Neuronal stem cell (in vitro differentiated cells): ENCODE data around the gene SLC22A13.
A peak's percentile ranks its signal among the peaks of the same experiment; 100 is the strongest.

Experiments used
- DNase-seq: peaks from one replicate; pipeline ENCODE4 v3.0.0-alpha.2; 2013; ENCODE audit warnings: low spot score
- H2AFZ ChIP-seq: one replicate; pipeline ENCODE4 v1.6.1; 2013; ENCODE audit warnings: mild to moderate bottlenecking, low read length, inconsistent platforms
- H2AK5ac ChIP-seq: 2 replicates; pipeline ENCODE4 v1.6.1; 2013; ENCODE audit warnings: low read depth, mild to moderate bottlenecking, inconsistent platforms, low read length, moderate library complexity, mixed read lengths
- H2BK120ac ChIP-seq: 2 replicates; pipeline ENCODE4 v1.6.1; 2013; ENCODE audit warnings: low read depth, mild to moderate bottlenecking, inconsistent platforms, low read length, moderate library complexity, mixed read lengths
- H2BK12ac ChIP-seq: one replicate; pipeline ENCODE4 v1.6.1; 2013; ENCODE audit warnings: low read length, inconsistent platforms
- H2BK15ac ChIP-seq: 2 replicates; pipeline ENCODE4 v1.6.1; 2013; ENCODE audit warnings: mild to moderate bottlenecking, low read length, inconsistent platforms, mixed read lengths
- H2BK5ac ChIP-seq: one replicate; pipeline ENCODE4 v1.6.1; 2013; ENCODE audit warnings: inconsistent platforms, mild to moderate bottlenecking, low read length, moderate library complexity
- H3K14ac ChIP-seq: one replicate; pipeline ENCODE4 v1.6.1; 2013; ENCODE audit warnings: low read length, inconsistent platforms
- H3K18ac ChIP-seq: 2 replicates; pipeline ENCODE4 v1.6.1; 2013; ENCODE audit warnings: low read length, inconsistent platforms
- H3K23ac ChIP-seq: 2 replicates; pipeline ENCODE4 v1.6.1; 2013; ENCODE audit warnings: low read depth, mild to moderate bottlenecking, mixed read lengths, low read length, inconsistent platforms; ENCODE audit not compliant: poor library complexity
- H3K27ac ChIP-seq: replicated peaks from 3 replicates; pipeline ENCODE4 v1.5.1; 2013; ENCODE audit warnings: low read length, inconsistent platforms
- H3K27me3 ChIP-seq, 3 experiments: 2 replicates each; pipeline ENCODE4 v1.6.1; 2013; ENCODE audit warnings: low read length in 3 of 3, mild to moderate bottlenecking in 2 of 3, inconsistent platforms in 1 of 3, low read depth in 1 of 3, mixed read lengths in 1 of 3, moderate library complexity in 1 of 3; ENCODE audit not compliant: control insufficient read depth in 3 of 3, insufficient read depth in 3 of 3
- H3K36me3 ChIP-seq, 2 donors: replicated peaks in 1 of 2; 2 replicates each; pipeline ENCODE4 v1.6.1; 2013; ENCODE audit warnings: low read length in 2 of 2; ENCODE audit not compliant: control insufficient read depth in 2 of 2, insufficient read depth in 2 of 2
- H3K4ac ChIP-seq: 2 replicates; pipeline ENCODE4 v1.6.1; 2013; ENCODE audit warnings: inconsistent platforms, mild to moderate bottlenecking, low read length, moderate library complexity
- H3K4me1 ChIP-seq, 2 donors: 1 replicate in 1 of 2; 2 replicates in 1 of 2; pipeline ENCODE4 v1.6.1; 2013; ENCODE audit warnings: low read length in 2 of 2, low read depth in 1 of 2; ENCODE audit not compliant: control insufficient read depth in 2 of 2, insufficient read depth in 1 of 2
- H3K4me2 ChIP-seq: one replicate; pipeline ENCODE4 v1.6.1; 2013; ENCODE audit warnings: mild to moderate bottlenecking, low read length, inconsistent platforms; ENCODE audit not compliant: insufficient read depth, poor library complexity, severe bottlenecking
- H3K4me3 ChIP-seq, 2 donors: 2 replicates each; pipeline ENCODE4 v1.5.1; 2013; ENCODE audit warnings: low read length in 2 of 2, mild to moderate bottlenecking in 2 of 2, inconsistent platforms in 1 of 2, moderate library complexity in 1 of 2
- H3K79me1 ChIP-seq: one replicate; pipeline ENCODE4 v1.6.1; 2013; ENCODE audit warnings: low read depth, mild to moderate bottlenecking, inconsistent platforms, low read length, moderate library complexity
- H3K9ac ChIP-seq: one replicate; pipeline ENCODE4 v1.6.1; 2013; ENCODE audit warnings: mild to moderate bottlenecking, low read depth, low read length, inconsistent platforms; ENCODE audit not compliant: poor library complexity
- H3K9me3 ChIP-seq, 2 donors: replicated peaks in 1 of 2; 2 replicates each; pipeline versions ENCODE3 to v1.6.1; 2013; ENCODE audit warnings: low read length in 2 of 2, mild to moderate bottlenecking in 2 of 2, inconsistent platforms in 1 of 2, low read depth in 1 of 2, mixed read lengths in 1 of 2, moderate library complexity in 1 of 2; ENCODE audit not compliant: control insufficient read depth in 2 of 2, insufficient read depth in 1 of 2
- H4K8ac ChIP-seq: one replicate; pipeline ENCODE4 v1.6.1; 2013; ENCODE audit warnings: low read depth, mild to moderate bottlenecking, inconsistent platforms, low read length, moderate library complexity
- H4K91ac ChIP-seq: one replicate; pipeline ENCODE4 v1.6.1; 2013; ENCODE audit warnings: low read length, low read depth, mild to moderate bottlenecking, inconsistent platforms; ENCODE audit not compliant: poor library complexity
- WGBS, 2 donors: extraction: QIAGEN DNeasy Blood & Tissue Kit; methylation state at CpG; one replicate each; pipeline ENCODE4 v1.1.7; 2013; ENCODE audit warnings: missing lambda C conversion rate in 2 of 2, mixed read lengths in 1 of 2; ENCODE audit not compliant: insufficient read length in 2 of 2, insufficient replicate concordance in 1 of 2; ENCODE audit errors: extremely low coverage in 2 of 2; 5-methylcytosine and 5-hydroxymethylcytosine counted together

Gene SLC22A13

DNA sequence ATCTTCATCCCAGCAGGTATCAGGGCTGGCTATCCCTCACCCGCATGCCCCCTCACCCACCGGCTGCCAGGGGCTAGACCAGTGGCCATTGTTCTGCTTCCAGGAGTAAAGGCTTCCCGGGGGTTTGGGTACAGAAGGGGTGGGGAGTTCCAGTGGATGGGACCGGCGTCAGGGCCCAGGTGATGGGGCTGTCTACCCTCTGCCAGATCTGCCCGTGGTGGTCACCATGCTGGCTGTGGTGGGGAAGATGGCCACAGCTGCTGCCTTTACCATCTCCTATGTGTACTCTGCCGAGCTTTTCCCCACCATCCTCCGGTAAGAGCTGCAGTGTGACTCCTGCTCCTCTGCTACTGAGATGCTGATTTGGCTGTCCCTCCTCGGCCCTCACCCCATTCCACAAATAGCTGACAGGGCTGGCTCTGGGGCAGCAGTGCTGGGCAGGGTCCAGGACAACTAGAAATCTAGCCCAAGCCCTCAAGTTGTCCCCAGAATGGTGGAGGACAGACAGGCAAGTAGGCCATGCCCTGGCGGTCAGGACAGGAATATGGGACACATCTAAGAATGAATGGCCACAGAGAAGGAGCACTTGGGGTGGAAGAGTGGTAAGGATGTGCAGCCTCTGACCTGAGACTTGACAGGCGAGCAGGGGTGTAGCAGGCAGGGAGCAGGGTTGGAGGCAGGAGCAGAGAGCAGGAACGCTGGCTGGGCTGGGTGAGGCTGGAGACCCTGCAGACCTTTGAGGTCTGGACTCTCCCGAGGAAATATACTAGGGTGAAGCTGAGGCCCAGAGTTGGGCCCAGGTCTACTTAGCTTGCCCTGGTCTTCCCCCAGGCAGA is 10.7 kb downstream of the SLC22A13 start:
- no peak overlapping the region for H2BK120ac ChIP-seq
- no peak overlapping the region for H2BK5ac ChIP-seq
- peak overlapping the region; percentile 46 for H3K23ac ChIP-seq
- no CpG with 5 or more reads among the region's 13 CpGs for WGBS, 2 donors
- H4K8ac ChIP-seq: no peak overlapping the region
- no peak overlapping the region for H3K4me2 ChIP-seq
- H3K9me3 ChIP-seq: peaks cover 0 to 3% of the 10 kb centered on the region in 2 donors
- H2AFZ ChIP-seq: no peak overlapping the region
- no peaks in the 10 kb centered on the region for H3K36me3 ChIP-seq
- H3K18ac ChIP-seq: no peak overlapping the region
- no peak overlapping the region for H3K4me3 ChIP-seq
- peaks cover 4% of the 10 kb centered on the region for H3K79me1 ChIP-seq
- no peaks in the 10 kb centered on the region for H3K27me3 ChIP-seq
- H2AK5ac ChIP-seq: peak overlapping the region; percentile 5
- no peak overlapping the region for H2BK15ac ChIP-seq
- DNase-seq: no peak
- H3K27ac ChIP-seq: no peak overlapping the region
- no peak overlapping the region for H2BK12ac ChIP-seq
- no peak overlapping the region for H3K9ac ChIP-seq
- H3K4me1 ChIP-seq: peaks cover 0 to 3% of the 10 kb centered on the region in 2 donors
- no peak overlapping the region for H4K91ac ChIP-seq
- no peak overlapping the region for H3K14ac ChIP-seq
- no peak overlapping the region for H3K4ac ChIP-seq

DNA sequence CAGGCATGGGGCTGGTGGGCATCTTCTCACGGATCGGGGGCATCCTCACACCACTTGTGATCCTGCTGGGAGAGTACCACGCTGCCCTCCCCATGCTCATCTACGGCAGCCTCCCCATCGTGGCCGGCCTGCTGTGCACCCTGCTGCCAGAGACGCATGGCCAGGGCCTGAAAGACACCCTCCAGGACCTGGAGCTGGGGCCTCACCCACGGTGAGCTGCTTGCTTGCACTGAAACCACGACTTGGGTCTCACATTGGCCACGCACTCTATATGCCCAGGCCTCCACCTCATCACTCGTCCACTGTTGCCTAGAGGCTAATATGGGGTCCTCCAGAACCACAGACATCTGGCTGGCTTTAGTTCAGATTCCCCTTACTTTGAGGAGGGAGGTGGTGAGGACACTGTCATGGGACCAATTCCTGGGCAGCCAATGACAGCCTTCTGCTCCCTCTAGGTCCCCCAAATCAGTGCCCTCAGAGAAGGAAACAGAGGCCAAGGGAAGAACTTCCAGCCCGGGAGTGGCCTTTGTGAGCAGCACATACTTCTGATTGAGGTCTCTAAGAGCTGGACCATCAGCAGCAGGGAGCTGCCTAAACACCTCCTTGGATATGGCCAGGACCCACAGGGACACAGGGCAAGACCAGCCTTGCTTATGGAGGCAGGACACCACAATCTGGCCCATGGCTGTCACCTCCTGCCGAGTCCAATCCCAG is 11.5 kb downstream of the SLC22A13 start:
- Histone ChIP-seq H3K23ac (peak overlapping the region; percentile 46), H3K79me1 (peaks cover 4% of the 10 kb centered on the region), H2AFZ (no peak overlapping the region), H2BK120ac (no peak overlapping the region), H3K4ac (no peak overlapping the region), H2BK15ac (no peak overlapping the region), H3K4me2 (no peak overlapping the region), H3K9me3 (peaks cover 0 to 2% of the 10 kb centered on the region in 2 donors), H3K27ac (no peak overlapping the region), H2BK5ac (no peak overlapping the region), H3K14ac (no peak overlapping the region), H3K27me3 (no peaks in the 10 kb centered on the region), H4K8ac (no peak overlapping the region), H2AK5ac (no peak overlapping the region), H3K18ac (peak overlapping the region; percentile 18), H3K4me3 (no peak overlapping the region), H3K9ac (no peak overlapping the region), H3K36me3 (no peaks in the 10 kb centered on the region), H3K4me1 (peaks cover 0 to 3% of the 10 kb centered on the region in 2 donors), H4K91ac (no peak overlapping the region), H2BK12ac (no peak overlapping the region)
- WGBS, 2 donors: no CpG with 5 or more reads among the region's 13 CpGs
- DNase-seq: no peak

DNA sequence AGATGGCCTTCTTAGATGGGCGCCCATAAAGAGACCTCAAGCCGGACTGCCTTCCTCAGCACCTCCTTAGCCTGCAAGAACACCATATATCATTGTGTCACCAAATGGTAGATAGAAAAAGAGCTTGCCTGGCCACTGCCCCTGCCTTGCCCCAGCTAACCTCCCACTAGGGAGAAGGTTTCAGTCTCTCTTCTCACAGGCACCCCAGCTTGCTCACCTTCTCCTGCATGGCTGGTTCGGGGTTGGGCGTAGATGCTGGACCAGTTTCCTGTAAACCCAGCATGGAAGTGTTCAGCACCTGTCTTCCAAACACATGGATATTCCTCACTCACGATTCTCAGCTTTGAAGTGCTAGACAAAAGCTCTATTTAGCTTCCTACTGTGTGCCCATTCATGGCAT is 13.2 kb downstream of the SLC22A13 start:
- WGBS, 2 donors: no CpG with 5 or more reads among the region's 5 CpGs

More for the DNA sequence above, 13.2 kb downstream of the SLC22A13 start:
- Histone ChIP-seq H2AK5ac (no peak overlapping the region), H3K4me2 (no peak overlapping the region), H3K36me3 (no peaks in the 10 kb centered on the region), H3K23ac (no peak overlapping the region), H4K8ac (no peak overlapping the region), H3K4ac (no peak overlapping the region), H3K9ac (no peak overlapping the region), H2BK12ac (no peak overlapping the region), H3K27me3 (no peaks in the 10 kb centered on the region), H2BK5ac (no peak overlapping the region), H2BK15ac (no peak overlapping the region), H3K9me3 (peaks cover 0 to 2% of the 10 kb centered on the region in 2 donors), H4K91ac (no peak overlapping the region), H3K4me3 (no peak overlapping the region), H3K79me1 (peaks cover 4% of the 10 kb centered on the region), H3K4me1 (peaks cover 0 to 3% of the 10 kb centered on the region in 2 donors), H2BK120ac (no peak overlapping the region), H3K27ac (no peak overlapping the region), H3K14ac (no peak overlapping the region), H3K18ac (no peak overlapping the region), H2AFZ (no peak overlapping the region)
- DNase-seq: no peak
